GM23248 (cell line): Measurements from ENCODE around the gene RRP7A. TPM values are rescaled to one million over a fixed set of nuclear protein-coding genes. Genes with fewer than 3 reads are reported as not detected.
"Not testable (repeated sequence)": the region's sequence is repeated elsewhere in the genome, so short reads cannot be mapped to it uniquely, and the experiment has no call there.

Experiments
- DNase-seq: peaks from one replicate; pipeline ENCODE4 v3.0.0-alpha.2; 2015
- H2AFZ ChIP-seq: fragments of 200-600 bp; sonication (generic); 2 replicates; pipeline ENCODE4 v1.6.1; 2016; ENCODE audit warnings: antibody characterized with exemption
- H3F3A ChIP-seq: fragments of 200-600 bp; sonication (generic); 2 replicates; pipeline ENCODE4 v1.6.1; 2016; ENCODE audit warnings: mild to moderate bottlenecking, antibody characterized with exemption, mixed run types; ENCODE audit not compliant: insufficient read depth
- H3K27ac ChIP-seq: fragments of 200-600 bp; sonication (generic); 2 replicates; pipeline ENCODE4 v1.5.1; 2016; ENCODE audit warnings: mild to moderate bottlenecking
- H3K27me3 ChIP-seq: fragments of 200-600 bp; sonication (generic); replicated peaks from 2 replicates; pipeline ENCODE4 v1.6.1; 2016; ENCODE audit warnings: mild to moderate bottlenecking; ENCODE audit not compliant: insufficient read depth
- H3K36me3 ChIP-seq: fragments of 200-600 bp; sonication (generic); 2 replicates; pipeline ENCODE4 v1.6.1; 2016; ENCODE audit warnings: low read depth, mild to moderate bottlenecking
- H3K4me1 ChIP-seq: fragments of 200-600 bp; sonication (generic); 2 replicates; pipeline ENCODE4 v1.6.1; 2016; ENCODE audit warnings: mild to moderate bottlenecking; ENCODE audit not compliant: insufficient read depth
- H3K4me2 ChIP-seq: fragments of 200-600 bp; sonication (generic); one replicate; pipeline ENCODE4 v1.6.1; 2016; ENCODE audit warnings: mild to moderate bottlenecking; ENCODE audit not compliant: unreplicated experiment
- H3K4me3 ChIP-seq: fragments of 200-600 bp; sonication (generic); 2 replicates; pipeline ENCODE4 v1.5.1; 2016; ENCODE audit warnings: mild to moderate bottlenecking
- H3K79me2 ChIP-seq: fragments of 200-600 bp; sonication (generic); 2 replicates; pipeline ENCODE4 v1.6.1; 2016; ENCODE audit warnings: mild to moderate bottlenecking; ENCODE audit not compliant: insufficient read depth
- H3K9ac ChIP-seq: fragments of 200-600 bp; sonication (generic); 2 replicates; pipeline ENCODE4 v1.6.1; 2016; ENCODE audit warnings: mild to moderate bottlenecking
- H3K9me2 ChIP-seq: fragments of 200-600 bp; sonication (generic); 2 replicates; pipeline ENCODE4 v1.6.1; 2016; ENCODE audit warnings: mixed run types, mild to moderate bottlenecking, moderate library complexity; ENCODE audit not compliant: insufficient read depth
- H3K9me3 ChIP-seq: fragments of 200-600 bp; sonication (generic); one replicate; pipeline ENCODE4 v1.6.1; 2017; ENCODE audit warnings: low read depth
- H4K20me1 ChIP-seq: fragments of 200-600 bp; sonication (generic); 2 replicates; pipeline ENCODE4 v1.6.0; 2016; ENCODE audit not compliant: insufficient read depth
- EZH2 ChIP-seq: fragments of 200-600 bp; sonication (generic); IDR thresholded peaks from 2 replicates; pipeline ENCODE4 v1.6.1; 2018; ENCODE audit warnings: antibody characterized with exemption, mild to moderate bottlenecking; ENCODE audit not compliant: insufficient read depth, poor library complexity, severe bottlenecking
- EZH2phosphoT487 ChIP-seq: fragments of 200-600 bp; sonication (generic); IDR thresholded peaks from 2 replicates; pipeline ENCODE4 v1.6.1; 2018; ENCODE audit warnings: antibody characterized with exemption, moderate library complexity, mild to moderate bottlenecking, low read depth; ENCODE audit not compliant: insufficient read depth
- WGBS, 2 experiments: methylation state at CpG; one replicate each; pipeline ENCODE4 v1.1.6; 2015 to 2017; ENCODE audit warnings: low lambda C conversion rate in 2 of 2, low coverage in 1 of 2; ENCODE audit errors: missing lambda C conversion rate in 2 of 2; 5-methylcytosine and 5-hydroxymethylcytosine counted together
- in situ Hi-C: fragments of 300-500 bp; cut with MboI; formaldehyde crosslinking; loops from 2 replicates; pipeline ENCODE4 v1.15.0; 2020
- polyA plus RNA-seq: library from polyadenylated mRNA; unstranded; fragments of >200 nt; fragmentation: Nextera tagmentation; extraction: Ambion mirVana; gene quantifications from 2 replicates; pipeline ENCODE4 v1.2.1, GENCODE V29; 2016
- total RNA-seq: library from RNA; depleted of rRNA; stranded (reverse); fragments of >200 nt; shearing (Covaris generic); gene quantifications from 2 replicates; pipeline ENCODE4 v1.2.3, GENCODE V29; 2014

The RRP7A gene
- total and polyA plus RNA-seq, 2 experiments from 2014 or later = 31.7 to 48.2 TPM

DNA sequence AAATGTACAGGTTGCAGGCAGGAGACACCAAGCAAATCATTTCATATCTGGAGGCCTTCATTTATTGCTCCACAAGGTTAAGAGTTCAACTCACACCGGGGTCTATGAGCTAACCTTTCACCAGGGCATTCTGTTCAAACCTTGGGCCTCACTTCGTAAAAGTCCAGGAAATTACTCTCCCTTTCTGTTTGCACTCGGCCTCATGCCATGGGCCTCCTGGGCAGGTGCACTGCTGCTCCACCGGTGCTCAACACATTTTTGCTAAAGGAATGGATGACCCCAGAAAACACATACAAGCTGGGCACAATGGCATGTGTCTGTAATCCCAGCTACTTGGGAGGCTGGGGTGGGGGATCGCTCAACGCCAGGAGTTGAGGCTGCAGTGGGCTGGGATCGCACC, 16.6 kb upstream of the RRP7A start:
- Histone ChIP-seq H3K9me2 (no peaks in the 10 kb centered on the region), H3K9me3 (no peaks in the 10 kb centered on the region), H3K79me2 (no peaks in the 10 kb centered on the region), H3F3A (peaks cover 11% of the 10 kb centered on the region), H3K27ac (no peak overlapping the region), H3K27me3 (no peaks in the 10 kb centered on the region), H3K4me1 (peaks cover 5% of the 10 kb centered on the region; the same call in 1 of the 2 replicates), H3K9ac (no peak overlapping the region), H4K20me1 (no peaks in the 10 kb centered on the region), H3K4me3 (no peak overlapping the region), H2AFZ (no peak overlapping the region), H3K4me2 (no peak overlapping the region), H3K36me3 (no peaks in the 10 kb centered on the region)
- no peak for DNase-seq
- no peak for TF ChIP-seq EZH2phosphoT487
- TF ChIP-seq EZH2 = no peak
- in situ Hi-C loops = no loop called here
- WGBS, 2 experiments = 82 to 85% methylated on average over 7 of the region's 7 CpGs

DNA sequence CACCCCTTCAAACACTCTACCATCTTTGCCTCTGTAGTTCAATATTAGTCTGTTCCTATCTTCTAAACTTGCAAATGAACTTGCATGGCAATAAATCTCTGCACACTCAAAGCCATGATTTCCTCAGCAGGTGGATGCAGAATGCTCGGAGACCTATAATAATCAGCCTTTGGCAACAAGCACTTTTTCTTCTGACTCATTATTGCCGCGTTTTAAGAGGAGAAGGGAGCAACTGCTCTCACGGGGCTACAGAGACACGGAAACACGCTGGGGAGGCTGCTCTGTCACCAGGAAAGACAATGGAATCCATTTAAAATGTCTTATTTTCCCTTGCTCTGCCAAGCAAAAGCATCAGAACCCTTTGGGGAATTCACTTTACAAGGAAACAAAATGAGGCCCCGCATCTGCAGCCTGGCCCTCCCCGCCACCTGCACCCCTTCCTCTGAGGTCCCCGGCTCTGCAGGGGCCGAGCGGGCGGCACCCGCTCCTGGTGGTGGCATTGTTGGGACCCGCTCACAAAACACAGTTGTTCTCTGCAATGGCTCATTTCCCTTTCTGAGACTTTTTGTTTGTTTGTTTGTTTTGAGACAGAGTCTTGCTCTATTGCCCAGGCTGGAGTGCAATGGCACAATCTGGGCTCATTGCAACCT, 15.6 kb upstream of the RRP7A start:
- in situ Hi-C loops, H3K9me3 ChIP-seq, H3K4me3 ChIP-seq, H3K27ac ChIP-seq, H3K9me2 ChIP-seq, H3K27me3 ChIP-seq, H4K20me1 ChIP-seq, H3K4me2 ChIP-seq, H3K36me3 ChIP-seq, H3K4me1 ChIP-seq, H3K79me2 ChIP-seq, DNase-seq, H3K9ac ChIP-seq, H2AFZ ChIP-seq: not testable (repeated sequence)
- peaks cover 11% of the 10 kb centered on the region for H3F3A ChIP-seq
- WGBS, 2 experiments = 62 to 67% methylated on average over 4 to 6 of the region's 14 CpGs

DNA sequence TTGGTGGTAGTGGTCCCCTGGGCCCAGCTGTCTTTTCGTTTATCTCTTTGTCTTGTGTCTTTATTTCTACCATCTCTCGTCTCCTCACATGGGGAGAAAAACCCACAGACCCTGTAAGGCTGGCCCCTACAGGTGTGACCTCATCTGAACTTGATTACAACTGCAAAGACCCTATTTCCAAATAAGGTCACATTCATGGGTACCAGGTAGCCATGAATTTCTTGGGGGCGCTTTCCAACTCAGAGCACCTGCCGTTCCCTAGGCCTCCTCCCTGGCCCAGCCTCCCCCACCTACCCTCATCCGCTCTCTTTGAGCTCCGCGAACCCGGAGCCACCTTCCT, 14.0 kb upstream of the RRP7A start:
- no peaks in the 10 kb centered on the region for H3K36me3 ChIP-seq
- no peak overlapping the region for H3K9ac ChIP-seq
- 80 to 81% methylated on average over 8 of the region's 8 CpGs for WGBS, 2 experiments
- no peak overlapping the region for H3K27ac ChIP-seq
- H3K79me2 ChIP-seq = no peaks in the 10 kb centered on the region
- DNase-seq = no peak
- H3K4me1 ChIP-seq = peaks cover 5% of the 10 kb centered on the region; the same call in 1 of the 2 replicates
- TF ChIP-seq EZH2 = no peak
- TF ChIP-seq EZH2phosphoT487 = no peak
- no peaks in the 10 kb centered on the region for H3K9me2 ChIP-seq
- H3K4me2 ChIP-seq = no peak overlapping the region
- no peaks in the 10 kb centered on the region for H3K9me3 ChIP-seq
- in situ Hi-C loops = no loop called here
- H2AFZ ChIP-seq = no peak overlapping the region
- no peaks in the 10 kb centered on the region for H3K27me3 ChIP-seq
- peaks cover 11% of the 10 kb centered on the region for H3F3A ChIP-seq
- H3K4me3 ChIP-seq = no peak overlapping the region
- H4K20me1 ChIP-seq = no peaks in the 10 kb centered on the region

DNA sequence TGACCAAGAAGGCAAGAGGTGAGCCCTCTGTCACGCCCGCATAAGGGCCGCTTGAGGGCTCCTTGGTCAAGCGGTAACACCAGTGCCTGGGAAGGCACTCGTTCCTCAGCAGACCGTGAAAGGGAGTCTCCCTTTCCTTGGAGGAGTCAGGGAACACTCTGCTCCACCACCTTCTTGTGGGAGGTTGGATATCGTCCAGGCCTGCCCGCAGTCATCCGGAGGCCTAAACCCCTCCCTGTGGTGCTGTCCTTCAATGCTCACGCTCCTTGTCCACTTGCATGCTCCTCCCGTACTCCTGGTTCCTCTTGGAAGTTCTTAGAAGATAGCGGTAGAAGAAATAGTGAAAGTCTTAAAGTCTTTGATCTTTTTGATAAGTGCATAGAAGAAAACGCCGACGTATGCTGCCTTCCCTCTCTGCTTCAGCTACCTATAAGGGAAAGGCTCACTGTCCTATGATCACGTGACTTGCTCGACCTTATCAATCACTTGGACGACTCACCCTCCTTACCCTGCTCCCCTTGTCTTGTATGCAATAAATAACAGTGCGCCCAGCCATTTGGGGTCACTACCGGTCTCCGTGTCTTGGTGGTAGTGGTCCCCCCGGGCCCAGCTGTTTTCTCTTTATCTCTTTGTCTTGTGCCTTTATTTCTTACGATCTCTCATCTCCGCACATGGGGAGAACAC, 11.9 kb upstream of the RRP7A start:
- H3K9ac ChIP-seq, H3K9me3 ChIP-seq, H3K79me2 ChIP-seq, H3K4me2 ChIP-seq, H3K4me3 ChIP-seq, H3K4me1 ChIP-seq, H2AFZ ChIP-seq, DNase-seq, H3F3A ChIP-seq, H3K27ac ChIP-seq, in situ Hi-C loops, H3K9me2 ChIP-seq, H4K20me1 ChIP-seq, H3K27me3 ChIP-seq, H3K36me3 ChIP-seq: not testable (repeated sequence)
- 76 to 78% methylated on average over 24 of the region's 24 CpGs for WGBS, 2 experiments

DNA sequence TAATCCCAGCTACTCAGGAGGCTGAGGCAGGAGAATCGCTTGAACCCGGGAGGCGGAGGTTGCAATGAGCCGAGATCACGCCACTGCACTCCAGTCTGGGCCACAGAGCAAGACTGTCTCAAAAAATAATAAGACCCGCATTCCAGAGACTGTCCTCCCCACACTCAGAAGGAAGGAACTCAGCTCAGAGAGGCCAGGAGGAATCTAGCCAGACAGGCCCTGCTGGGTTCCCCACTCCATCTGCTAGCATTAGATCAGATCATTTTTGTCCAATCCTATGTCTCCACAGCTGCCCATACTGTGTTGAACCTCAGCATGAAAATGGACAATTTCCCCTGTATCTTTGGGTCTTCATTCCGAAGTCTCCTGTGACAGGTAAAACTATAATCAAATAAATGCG, 9.8 kb upstream of the RRP7A start:
- DNase-seq, H3K9ac ChIP-seq, H4K20me1 ChIP-seq, H3K4me3 ChIP-seq, H3K27me3 ChIP-seq, H3K4me1 ChIP-seq, H3K4me2 ChIP-seq, H3K79me2 ChIP-seq, in situ Hi-C loops, H3K27ac ChIP-seq, H2AFZ ChIP-seq, H3K9me3 ChIP-seq, H3K36me3 ChIP-seq, H3K9me2 ChIP-seq, H3F3A ChIP-seq: not testable (repeated sequence)
- WGBS, 2 experiments = 85 to 91% methylated on average over 8 of the region's 8 CpGs
